ENCODE results near the gene DST. TPM values are rescaled to one million over a fixed set of nuclear protein-coding genes. Genes with fewer than 3 reads are reported as not detected.

DST gene
- total RNA-seq, 2 donors from 2014 or later: 443 to 489 TPM

DNA sequence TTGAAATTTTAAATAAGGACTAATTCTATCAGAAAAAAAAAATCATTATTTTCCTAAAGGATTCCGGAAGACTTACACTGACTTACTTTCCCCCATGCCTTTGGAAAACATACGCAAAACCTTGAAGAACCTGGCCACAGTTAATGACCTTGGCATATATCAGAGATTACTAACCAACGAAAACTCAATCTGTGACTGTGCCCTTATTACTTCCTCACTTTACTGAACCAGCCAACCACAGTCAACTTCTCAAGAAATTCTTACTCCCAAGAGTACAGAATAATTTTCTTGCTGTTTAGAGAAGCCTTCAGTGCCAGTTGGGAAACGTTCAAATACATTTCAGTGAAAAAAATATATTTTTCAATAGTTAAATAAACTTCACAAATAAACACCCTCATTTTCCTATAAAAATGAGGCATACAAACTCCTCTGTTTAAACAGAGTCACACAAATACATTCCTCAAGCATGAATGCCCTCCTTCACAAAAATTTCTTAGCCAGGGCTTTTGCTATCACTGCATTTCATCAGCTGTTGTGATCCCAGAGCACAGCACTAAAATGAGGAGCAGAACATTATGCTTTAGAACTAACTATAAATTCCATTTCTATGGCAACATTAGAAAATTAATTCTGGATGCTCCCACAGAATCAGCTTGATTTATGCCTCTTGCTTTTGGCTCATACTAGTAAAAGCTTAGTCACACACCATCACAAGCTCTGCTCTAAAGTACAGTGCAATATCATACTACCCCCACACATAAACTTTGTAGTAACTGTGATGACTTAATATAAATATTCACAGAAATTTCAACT, 117.6 kb downstream of the DST start:
- H3K9me3 ChIP-seq: no peaks in the 10 kb centered on the region
- H3K27me3 ChIP-seq (replicated peaks; ENCODE audit: insufficient read depth): no peaks in the 10 kb centered on the region
- peak overlapping the region; percentile 54 to 82 for H3K27ac ChIP-seq
- DNase-seq (ENCODE audit: low spot score) (no peak), ATAC-seq (ENCODE audit: insufficient number of reproducible peaks, low FRiP score, low read depth) (peak; percentile 75)
- peaks cover 33 to 83% of the 10 kb centered on the region in 2 donors for H3K4me1 ChIP-seq (ENCODE audit: control insufficient read depth in 1 of 2, low read depth in 2 of 2)
- H3K4me3 ChIP-seq: peak overlapping the region; percentile 42
- H3K36me3 ChIP-seq: peaks cover 39% of the 10 kb centered on the region
- TF ChIP-seq, protein P1, sequence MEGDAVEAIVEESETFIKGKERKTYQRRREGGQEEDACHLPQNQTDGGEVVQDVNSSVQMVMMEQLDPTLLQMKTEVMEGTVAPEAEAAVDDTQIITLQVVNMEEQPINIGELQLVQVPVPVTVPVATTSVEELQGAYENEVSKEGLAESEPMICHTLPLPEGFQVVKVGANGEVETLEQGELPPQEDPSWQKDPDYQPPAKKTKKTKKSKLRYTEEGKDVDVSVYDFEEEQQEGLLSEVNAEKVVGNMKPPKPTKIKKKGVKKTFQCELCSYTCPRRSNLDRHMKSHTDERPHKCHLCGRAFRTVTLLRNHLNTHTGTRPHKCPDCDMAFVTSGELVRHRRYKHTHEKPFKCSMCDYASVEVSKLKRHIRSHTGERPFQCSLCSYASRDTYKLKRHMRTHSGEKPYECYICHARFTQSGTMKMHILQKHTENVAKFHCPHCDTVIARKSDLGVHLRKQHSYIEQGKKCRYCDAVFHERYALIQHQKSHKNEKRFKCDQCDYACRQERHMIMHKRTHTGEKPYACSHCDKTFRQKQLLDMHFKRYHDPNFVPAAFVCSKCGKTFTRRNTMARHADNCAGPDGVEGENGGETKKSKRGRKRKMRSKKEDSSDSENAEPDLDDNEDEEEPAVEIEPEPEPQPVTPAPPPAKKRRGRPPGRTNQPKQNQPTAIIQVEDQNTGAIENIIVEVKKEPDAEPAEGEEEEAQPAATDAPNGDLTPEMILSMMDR (IDR thresholded peaks at IDR 0.05): no peak

DNA sequence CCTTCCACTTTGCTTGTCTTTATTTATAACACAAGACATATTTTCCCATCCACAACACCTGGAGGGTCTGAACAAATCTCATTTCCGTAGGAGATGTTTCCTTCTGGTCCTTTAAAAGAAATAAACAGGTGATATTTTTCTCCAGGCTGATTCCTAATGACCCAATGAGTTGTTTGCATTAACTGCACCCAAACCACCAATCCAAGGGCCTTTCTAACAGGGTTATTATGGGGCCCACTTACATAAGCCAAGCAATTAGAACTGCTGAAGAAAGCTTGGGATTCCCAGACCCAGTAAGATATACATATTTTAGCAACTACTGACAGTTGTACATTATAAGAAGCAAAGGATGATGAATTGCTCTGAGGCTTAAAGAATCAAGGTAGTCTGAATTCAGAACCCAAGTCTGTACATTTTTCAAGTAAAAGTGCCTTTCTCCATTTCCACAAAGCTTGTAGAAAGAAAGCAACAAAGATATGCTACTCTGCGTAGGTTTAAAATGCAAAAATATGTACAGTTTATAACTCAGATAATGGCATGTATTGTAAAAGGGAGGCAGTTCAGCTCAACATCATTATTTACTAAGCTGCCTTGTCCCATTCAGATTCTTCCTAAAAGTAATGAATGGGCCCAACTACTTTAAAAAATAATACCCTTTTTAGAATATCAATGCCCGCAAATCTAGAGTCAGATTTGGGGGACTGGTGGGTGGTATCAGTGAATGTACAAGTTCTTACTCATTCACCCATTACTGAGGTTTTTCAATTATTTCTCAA, 120.0 kb downstream of the DST start:
- peak overlapping the region; percentile 6 to 82 for H3K27ac ChIP-seq
- H3K4me3 ChIP-seq: no peak overlapping the region
- peaks cover 30 to 62% of the 10 kb centered on the region in 2 donors for H3K4me1 ChIP-seq (ENCODE audit: control insufficient read depth in 1 of 2, low read depth in 2 of 2)
- no peak for ATAC-seq (ENCODE audit: insufficient number of reproducible peaks, low FRiP score, low read depth)
- H3K27me3 ChIP-seq (replicated peaks; ENCODE audit: insufficient read depth): no peaks in the 10 kb centered on the region
- no peaks in the 10 kb centered on the region for H3K9me3 ChIP-seq
- TF ChIP-seq, protein P1 (IDR thresholded peaks at IDR 0.05): no peak
- peaks cover 29% of the 10 kb centered on the region for H3K36me3 ChIP-seq
- no peak for DNase-seq (ENCODE audit: low spot score)

DNA sequence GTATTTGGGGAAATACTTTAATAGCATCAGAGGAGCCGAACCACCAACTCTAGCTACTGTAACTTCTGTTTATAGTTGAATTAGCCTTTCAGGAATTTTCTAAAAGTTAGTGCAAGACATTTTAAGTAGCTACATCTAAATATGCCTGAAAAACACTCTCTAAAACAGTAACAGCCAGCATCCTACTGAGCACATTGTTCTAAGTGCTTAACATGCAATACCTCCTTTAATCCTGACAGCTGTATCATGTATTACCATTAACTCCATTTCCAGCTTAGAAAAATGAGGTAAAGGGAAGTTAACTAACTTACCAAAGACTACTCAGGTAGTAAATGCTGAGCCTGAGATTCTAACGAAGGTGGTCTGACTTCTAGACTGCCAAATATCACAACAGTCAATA, 120.7 kb downstream of the DST start:
- TF ChIP-seq, protein P1 (IDR thresholded peaks at IDR 0.05): no peak
- ATAC-seq (ENCODE audit: insufficient number of reproducible peaks, low FRiP score, low read depth) (no peak), DNase-seq (ENCODE audit: low spot score) (no peak)
- peaks cover 32 to 65% of the 10 kb centered on the region in 2 donors for H3K4me1 ChIP-seq (ENCODE audit: control insufficient read depth in 1 of 2, low read depth in 2 of 2)
- no peaks in the 10 kb centered on the region for H3K9me3 ChIP-seq
- no peak overlapping the region for H3K4me3 ChIP-seq
- H3K27ac ChIP-seq: peak overlapping the region; percentile 6 to 82
- no peaks in the 10 kb centered on the region for H3K27me3 ChIP-seq (replicated peaks; ENCODE audit: insufficient read depth)
- H3K36me3 ChIP-seq: peaks cover 24% of the 10 kb centered on the region

DNA sequence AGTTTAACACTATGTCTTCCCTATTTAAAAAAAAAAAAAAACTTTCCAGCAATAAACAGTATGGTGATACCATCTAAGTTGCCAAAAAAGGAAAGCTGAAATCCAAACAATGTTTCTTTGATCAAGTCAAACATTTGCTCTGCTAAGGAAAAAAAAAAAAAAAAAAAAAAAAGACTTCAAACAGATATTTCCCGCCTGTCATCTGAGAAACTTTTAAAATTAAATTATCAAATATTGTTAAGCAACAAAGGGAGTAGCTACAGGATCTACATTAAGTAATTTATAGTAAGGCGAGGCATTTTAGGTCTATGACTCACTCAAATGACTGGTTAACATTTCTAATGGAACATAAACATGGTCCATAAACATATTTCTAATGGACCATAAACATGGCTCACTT, 121.2 kb downstream of the DST start:
- H3K27me3 ChIP-seq (replicated peaks; ENCODE audit: insufficient read depth): no peaks in the 10 kb centered on the region
- ATAC-seq (ENCODE audit: insufficient number of reproducible peaks, low FRiP score, low read depth) (no peak), DNase-seq (ENCODE audit: low spot score) (no peak)
- peak overlapping the region in 1 of 2 donors; percentile 82 for H3K27ac ChIP-seq
- peaks cover 28 to 66% of the 10 kb centered on the region in 2 donors for H3K4me1 ChIP-seq (ENCODE audit: control insufficient read depth in 1 of 2, low read depth in 2 of 2)
- H3K9me3 ChIP-seq: no peaks in the 10 kb centered on the region
- H3K36me3 ChIP-seq: peaks cover 22% of the 10 kb centered on the region
- H3K4me3 ChIP-seq: no peak overlapping the region
- TF ChIP-seq, protein P1 (IDR thresholded peaks at IDR 0.05): no peak

DNA sequence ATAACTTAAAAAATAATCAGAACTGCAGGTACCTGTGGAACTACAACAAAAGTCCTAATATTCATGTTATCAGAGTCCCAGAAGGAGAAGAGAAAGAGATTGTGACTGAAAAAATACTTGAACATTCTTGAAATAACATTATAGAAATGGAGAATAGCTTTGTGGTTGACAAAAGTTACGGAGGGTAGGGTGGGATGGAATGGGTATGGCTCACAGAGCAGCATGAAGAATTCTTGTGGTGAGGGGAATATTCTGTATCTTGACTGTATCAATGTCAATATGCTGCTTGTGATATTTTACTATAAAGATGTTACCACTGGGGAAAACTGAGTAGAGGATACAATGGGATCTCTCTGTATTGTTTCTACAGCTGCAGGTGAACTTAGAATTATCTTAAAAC, 122.5 kb downstream of the DST start:
- no peak overlapping the region for H3K27ac ChIP-seq
- H3K36me3 ChIP-seq: peaks cover 15% of the 10 kb centered on the region
- ATAC-seq (ENCODE audit: insufficient number of reproducible peaks, low FRiP score, low read depth) (no peak), DNase-seq (ENCODE audit: low spot score) (no peak)
- no peaks in the 10 kb centered on the region for H3K27me3 ChIP-seq (replicated peaks; ENCODE audit: insufficient read depth)
- peaks cover 23 to 63% of the 10 kb centered on the region in 2 donors for H3K4me1 ChIP-seq (ENCODE audit: control insufficient read depth in 1 of 2, low read depth in 2 of 2)
- TF ChIP-seq, protein P1 (IDR thresholded peaks at IDR 0.05): no peak
- H3K4me3 ChIP-seq: no peak overlapping the region
- H3K9me3 ChIP-seq: no peaks in the 10 kb centered on the region

Data from thoracic aorta (tissue), 2 donors.